Stimulated activated CD8-positive, alpha-beta memory T cell treated with anti-CD3 and anti-CD28 coated beads, Interleukin-4, amount 100 ng/mL, for 24 hours (primary cell): ENCODE results near the gene TMEM182.

Experiments
- DNase-seq: peaks from one replicate; pipeline ENCODE4 v3.0.0-alpha.2; 2020; ENCODE audit warnings: low read depth

Gene TMEM182

DNA sequence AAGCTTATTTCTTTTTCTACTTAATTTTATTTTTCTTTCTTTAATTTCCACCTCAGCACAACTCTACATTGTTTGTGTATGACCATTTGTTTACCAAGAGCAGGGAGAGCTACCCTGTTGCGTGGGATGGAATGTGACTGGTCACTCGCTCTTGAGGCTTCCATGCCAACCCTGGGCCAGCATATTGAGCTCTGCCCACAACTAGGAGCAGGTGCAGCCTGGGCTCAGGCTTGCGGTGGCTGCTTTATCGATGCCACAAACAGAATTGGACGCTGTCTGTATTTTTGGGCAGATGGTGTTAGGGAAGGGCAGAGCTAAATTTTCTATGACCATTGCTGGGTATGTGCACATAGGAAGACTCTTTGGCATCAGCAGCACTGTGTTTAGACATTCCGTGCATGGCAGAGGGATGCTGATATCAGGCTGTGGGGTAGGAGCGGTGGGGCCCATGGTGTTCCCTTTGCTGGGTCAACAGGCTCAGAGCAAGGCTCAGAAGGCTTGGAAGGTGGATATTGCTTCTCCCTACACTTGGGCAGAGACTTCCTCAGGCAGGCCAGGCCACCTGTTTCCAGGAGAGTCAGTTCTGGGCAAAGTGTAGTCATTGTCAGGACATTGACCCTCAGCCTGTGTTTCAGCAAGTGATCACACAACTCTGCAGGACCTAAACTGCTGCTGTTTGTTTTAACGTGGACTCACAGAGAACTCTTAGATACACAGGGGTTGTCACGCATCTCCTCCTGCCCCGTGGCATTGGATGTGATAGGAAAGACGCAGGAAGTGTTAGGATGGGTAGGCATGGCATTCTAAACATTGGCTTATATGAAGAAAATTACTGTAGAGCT lies 40.2 kb downstream of the TMEM182 start:
- no peak for DNase-seq

DNA sequence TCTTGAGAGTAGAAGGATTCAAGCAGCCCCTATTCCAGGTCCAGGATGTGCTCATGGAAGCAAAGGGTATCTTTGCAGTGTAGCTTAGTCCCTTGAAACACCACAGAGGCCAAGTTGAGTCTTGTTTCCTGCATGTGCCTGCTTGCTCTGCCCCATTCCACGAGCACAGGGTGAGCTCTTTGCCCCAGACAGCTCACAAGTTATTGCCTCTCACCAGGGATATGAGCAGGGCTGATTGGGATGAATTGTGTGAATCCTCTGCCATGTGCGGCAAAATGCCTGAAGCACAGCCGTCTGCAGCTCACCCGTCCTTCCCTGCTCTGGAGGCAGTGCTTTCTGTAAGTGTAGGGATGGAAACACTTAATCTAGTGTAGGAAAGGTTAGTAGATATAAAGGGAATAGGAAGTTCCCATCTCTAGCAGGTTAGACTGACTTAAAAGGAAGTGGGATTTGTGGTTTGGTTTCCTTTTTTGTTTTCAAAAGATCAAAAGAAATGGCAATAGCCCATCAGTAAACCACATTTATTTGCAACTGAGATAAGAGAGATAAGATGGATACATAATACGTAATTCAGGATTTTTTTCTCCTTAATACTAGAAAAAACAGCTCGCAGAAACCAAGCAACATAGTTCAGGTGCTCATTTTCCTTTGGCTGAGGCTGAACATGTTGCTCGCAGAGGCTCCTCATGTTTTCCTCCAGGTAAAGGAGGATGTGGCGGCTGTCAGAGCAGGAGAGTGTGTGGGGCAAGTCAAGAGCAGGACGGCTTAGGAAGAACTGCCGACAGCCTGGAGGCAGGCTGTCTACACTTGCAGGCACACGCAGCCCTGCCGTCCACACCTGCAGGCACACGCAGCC lies 41.4 kb downstream of the TMEM182 start:
- no peak for DNase-seq

DNA sequence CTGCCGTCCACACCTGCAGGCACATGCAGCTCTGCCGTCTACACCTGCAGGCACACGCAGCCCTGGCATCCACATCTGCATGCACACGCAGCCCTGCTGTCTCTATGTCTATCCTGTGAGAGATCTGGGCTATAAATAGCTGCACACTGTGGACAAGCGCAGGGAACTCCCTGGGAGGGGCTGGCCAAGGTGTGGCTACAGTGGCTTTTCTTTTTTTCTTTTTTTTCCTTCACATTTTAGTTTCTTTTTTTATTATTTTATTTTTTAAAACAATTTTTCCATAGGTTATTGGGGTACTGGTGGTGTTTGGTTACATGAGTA lies 42.0 kb downstream of the TMEM182 start:
- DNase-seq: no peak

DNA sequence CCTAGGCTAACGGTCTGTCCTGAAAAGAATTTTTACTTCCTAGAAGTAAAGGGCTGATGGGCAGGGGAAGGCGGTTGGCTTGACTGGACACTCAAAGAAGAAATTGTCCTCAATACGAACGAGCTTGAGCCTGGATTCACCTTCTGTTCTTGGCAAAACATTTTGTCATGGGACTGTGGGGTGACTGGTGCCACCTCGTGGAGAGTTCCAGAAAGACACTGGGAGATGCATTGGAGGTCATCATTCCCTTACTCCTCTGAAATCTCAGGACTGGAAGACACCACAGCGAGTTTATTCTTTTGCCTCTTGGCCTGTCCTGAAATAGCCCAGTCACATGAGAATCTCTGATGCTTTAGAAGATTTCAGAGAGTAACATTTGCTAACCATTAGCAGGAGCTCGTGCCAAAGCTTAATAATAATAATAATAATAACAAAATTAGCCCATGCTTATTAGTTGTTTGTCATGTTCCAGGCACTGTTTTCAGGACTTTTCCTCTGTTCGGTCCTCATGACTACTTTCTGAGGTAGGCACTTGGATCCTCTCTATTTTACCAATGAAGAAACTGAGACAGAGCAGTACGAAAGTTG lies 44.5 kb downstream of the TMEM182 start:
- DNase-seq: peak; percentile 4

DNA sequence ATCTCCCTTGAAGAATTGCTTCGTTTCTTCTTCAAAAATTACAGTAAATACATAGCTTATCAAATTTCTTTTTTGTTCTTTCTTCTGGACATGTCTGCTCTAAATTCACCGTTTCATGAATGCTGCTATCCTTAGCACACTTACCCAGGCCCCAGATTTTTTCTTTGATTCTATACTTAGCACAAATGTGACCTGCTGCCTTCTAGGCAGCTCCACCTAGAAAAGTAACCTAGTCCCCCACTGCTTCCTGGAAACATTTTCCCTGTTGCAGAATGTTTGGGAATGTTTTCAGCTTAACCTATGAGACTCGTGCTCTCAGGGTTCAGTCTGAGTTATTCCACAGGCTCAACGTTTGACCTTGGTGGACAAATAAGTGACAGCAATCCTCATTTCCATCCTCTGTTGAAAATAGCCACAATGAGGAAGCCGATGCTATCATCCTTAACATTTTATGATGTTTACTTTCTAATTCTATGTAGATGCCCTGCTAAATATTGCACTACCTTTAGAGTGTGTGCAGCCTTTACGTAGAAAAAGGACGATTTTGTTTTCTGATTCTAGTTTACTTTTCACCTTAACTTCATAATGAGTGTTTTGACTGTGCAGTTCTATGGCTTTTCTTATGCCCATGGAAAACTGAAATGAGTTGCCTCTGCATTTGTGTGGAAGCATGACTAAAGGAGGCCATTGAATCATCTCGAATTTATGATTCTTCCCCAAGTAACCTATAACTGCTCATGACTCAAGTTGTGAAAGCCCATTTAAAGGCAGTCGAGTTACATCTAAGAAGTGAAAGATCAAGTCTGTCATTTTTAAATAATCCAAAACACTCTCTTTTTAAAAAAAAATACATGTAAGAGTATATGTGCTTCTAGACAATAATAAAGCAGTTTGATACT lies 47.7 kb downstream of the TMEM182 start:
- no peak for DNase-seq

DNA sequence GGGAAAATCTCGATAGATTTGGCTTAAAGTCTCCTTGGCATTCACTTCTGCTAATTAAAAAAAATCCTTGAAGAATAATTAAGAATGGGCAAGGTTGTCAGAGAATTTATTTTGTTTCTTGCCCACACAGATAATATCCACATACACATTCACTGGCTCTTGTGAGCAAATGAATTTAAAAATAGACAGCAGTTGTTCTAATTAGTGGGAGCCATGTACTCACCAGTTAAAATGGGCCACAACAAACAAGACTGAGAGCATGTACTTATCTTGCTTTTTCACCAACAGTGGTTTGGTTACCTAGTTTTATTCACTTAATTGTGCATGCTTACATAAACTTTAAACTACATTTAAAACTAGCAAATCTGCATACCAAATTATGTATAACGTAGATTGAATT lies 53.5 kb downstream of the TMEM182 start:
- no peak for DNase-seq

DNA sequence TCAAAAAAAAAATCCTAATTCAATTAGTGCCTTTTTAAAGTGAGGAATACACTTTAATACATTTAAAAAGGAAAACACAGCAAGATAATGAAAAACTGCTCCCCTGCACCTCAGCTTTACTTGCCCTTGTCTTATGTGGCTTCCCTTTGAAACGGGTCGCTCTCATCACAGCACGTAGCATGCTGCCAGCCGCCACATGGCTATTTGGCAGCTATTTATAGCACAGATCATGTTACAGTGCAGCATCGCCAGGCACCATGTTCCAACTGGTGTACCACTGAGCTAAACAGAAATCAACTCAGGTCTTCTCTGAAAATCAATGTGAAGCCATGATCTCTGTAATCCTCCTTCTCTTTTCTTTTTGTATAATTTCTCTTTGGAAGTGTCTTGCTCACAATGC lies 65.1 kb downstream of the TMEM182 start:
- DNase-seq: no peak

DNA sequence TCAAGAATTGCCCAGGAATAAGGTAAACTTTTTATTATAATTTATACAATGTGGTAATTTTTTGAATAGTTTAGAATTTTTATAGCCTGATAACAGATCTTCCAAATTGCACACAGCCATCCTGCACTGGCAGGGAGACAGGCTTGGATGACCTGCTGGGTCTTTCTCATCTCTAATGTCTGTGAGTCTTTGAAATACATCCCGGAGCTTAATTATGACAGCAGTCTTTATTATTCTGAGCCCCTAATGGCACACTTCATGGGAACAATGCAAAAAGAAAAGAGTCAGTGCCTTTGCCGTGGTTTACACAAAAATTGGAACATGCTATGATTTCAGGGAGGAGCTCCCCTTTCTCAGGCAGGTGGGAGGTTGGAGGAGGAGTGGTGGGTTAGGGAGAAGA lies 71.0 kb downstream of the TMEM182 start:
- no peak for DNase-seq

DNA sequence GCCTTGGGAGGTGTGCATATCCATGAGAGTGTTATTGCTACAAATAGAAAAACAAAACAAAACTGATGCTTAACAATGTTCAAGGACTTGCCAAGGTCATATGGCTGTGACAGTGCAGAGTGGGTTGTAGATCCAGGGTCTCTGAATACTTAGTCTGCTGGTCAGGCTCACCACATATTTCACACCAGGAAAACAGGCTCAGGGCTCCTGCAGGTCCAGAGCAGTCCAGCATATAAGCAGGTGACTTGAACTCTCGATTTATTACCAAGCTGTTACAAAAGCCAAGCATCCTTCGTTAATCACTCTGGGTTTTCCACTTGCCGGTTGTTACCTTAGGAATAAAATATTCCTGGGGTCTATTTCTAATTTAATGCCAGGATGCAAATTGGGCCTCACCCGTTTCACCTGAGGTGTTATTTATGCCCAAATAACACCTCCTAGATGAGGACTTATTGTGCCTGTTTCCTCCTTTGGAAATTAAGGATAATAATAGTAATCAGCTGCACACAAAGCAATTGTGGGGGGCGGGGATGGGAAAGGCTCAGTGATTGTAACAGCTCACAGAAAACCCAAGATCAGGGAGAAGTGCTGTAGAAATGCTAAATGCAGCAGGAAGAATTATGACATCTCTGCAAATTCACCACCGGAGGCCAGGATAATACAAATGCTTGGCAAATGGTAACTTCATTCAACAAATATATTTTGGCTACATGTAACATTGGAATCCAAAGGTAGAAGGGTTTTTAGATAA lies 72.9 kb downstream of the TMEM182 start:
- no peak for DNase-seq

DNA sequence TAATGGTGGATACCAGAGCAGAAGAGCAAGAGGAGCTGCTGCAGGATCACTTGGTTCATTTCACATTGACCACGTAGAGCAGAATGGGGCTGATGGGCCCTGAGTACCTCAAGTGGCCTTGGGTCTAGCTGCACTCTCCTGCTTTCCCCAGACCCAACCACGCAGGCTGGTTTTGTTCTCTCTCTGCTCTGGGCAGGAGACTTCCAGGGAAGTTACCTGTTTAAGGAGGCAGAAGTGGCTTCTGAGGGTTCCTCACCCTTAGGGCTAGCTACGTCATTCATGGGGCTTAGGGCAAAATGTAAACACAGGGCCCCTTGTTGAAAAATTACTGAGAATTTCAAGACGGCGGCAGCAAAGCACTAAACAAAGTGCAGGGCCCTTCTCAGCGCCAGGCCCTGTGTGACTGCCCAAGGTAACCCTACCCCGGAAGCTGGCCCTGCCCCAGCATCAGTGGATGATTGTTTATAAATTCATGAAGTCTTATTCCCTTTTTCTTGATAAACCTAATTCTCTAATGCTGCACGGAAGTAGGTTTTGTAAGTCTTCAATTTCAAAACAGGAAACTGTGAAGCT lies 75.9 kb downstream of the TMEM182 start:
- no peak for DNase-seq

DNA sequence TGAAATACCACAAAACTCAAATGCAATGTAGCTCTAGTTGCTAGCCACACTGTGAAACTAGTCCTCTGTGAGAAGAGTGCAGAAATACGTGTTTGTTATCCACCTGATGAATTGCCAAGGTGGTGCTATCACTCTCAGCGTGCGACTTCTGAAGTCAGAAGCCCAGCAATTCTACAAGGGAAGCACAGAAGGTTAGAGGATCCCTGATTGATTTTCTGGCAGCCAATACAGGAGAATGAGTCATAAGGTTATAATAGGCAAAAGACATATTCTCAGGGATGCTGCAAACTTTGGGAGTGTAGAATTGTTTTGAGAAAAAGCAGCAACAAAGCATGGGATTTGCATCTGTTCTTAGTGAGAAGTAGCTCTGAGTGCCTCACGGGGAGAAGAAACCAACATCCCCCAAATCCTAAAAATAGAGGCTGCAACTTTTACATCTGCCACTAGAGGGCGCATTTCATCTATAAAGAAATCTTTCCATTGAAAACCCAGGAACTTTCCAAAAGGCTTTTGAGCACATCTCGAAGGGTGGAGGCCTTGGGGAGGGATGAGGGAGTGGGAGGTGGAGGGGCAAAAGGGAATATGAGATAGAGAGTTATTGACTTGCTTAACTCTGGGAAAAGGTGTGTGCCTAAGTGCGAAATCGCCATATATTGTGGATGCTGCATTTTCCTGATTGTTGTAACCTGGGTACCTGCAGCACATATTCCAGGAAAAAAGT lies 78.0 kb downstream of the TMEM182 start:
- no peak for DNase-seq

DNA sequence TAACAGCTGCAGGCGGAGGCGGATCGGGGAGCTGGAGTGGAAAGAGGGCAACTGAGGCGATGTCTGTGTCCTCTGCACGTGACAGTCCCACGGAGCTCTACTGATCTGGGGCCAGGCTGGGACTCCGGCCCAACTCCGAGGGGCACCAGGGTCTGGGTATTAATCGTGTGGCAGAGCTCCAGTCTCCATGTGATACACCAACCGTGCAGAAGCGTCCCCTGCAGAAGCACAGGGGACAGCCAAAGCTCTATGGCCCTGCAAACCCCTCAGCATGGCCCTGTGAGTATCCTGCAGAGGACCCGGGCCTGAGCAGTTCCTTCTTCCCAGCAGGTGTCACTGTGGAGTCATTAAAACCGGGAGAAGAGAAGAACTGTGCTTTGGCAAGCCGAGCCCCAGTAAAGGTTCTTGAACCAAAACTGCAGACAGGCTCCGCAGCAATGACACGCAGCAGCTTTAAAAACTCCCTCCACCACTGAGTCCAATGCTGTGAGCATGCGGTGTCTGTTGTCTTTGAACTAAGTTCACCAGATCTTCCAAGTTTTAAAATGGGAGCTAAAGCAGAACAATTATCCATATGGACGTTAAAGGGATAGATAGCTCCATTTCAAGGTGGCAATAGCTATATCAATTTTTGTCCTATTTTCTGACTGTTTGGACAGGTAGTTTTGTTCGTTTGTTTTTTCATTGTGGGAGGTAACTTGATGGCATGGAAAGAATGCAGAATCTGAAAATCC lies 79.4 kb downstream of the TMEM182 start:
- DNase-seq: no peak

DNA sequence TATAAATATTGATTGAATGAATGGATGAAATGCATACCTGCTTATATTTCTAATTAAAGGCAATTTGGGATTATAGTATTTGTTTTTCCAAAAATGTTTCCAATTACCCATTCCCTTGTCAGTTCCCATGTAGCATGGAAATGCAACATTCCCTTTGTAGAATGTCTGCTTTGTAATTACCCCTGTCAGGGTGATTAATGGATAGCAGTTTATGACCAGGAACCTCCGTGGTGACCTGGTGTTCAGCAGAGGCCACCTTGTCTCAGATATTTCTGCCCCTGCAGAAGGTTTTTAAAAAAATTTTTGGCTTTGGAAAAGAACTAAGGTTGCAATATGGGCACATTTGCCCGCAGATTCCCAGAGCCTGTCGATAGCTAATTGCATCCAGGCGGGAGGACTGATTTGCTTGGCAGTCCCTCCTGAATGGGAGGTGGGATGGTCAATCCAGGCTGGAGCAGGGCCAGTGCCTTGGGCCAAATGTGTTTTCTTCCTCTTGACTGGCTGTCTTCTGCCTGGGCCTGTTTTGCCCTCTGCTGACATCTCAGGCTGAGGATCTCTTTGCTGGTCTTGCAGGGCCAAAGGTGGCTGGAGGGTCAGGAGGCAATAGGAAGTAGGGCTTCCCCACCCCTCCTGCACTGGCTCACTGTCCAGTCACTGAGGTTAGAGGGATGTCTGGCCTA lies 82.1 kb downstream of the TMEM182 start:
- no peak for DNase-seq

DNA sequence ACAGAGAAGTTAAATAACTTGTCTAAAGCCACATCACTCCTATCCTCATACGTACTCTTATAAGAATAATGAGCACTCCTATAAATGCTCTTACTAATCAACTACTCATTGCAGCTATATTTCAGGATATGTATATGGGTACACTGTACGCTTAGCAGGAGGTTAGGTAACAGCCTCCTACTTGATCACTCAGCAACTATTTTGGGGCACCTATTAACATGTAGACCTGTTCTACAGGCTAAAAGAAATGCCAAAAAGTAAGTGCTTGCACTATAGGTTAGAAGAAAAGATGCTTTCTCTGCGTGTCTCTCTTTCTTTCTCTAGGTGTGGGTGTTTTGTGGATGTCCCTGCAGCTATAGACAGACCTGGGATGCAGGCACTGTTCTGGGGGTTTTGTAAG lies 83.1 kb downstream of the TMEM182 start:
- DNase-seq: no peak

DNA sequence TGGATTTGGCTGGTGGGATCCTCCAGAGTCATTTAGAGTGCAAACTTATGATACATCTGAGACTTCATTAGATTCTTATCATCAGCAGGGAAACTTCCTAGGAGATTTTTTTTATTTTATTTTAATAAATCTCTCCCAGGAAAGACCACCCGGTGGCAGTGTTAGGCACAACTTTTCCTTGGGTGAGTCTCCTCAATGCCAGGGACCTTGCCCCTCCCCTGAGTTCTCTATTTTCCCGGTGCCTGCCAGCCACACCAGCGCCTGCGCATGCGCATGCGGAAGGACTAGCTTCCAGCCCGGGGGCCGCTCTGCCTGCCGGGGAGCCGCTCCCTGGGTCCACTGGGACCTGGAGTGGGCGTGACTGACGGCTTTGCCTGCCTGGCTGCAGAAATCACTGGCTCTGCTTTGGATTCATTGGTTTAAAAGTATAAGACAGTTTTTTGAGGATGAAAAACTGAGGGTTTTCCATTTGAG lies 86.6 kb downstream of the TMEM182 start:
- no peak for DNase-seq

DNA sequence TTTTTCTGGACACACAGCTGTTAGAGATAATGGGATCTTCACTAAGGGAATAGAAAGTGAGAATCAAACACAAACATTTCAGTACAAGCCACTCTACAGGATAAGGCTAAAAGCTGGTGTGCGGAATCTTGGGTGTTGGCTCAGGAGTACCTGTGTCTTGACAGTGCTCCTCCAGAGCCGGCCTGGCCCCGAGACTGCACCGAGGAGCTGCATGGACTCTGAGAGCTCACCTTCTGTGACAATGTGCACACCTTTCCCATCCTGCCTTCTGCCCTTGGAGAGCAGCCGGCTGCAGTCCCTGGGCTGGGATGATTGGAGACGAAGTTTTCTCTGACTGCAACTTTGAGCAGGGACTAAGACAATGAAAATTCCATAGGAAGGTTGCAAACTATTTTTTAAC lies 89.1 kb downstream of the TMEM182 start:
- DNase-seq: no peak

DNA sequence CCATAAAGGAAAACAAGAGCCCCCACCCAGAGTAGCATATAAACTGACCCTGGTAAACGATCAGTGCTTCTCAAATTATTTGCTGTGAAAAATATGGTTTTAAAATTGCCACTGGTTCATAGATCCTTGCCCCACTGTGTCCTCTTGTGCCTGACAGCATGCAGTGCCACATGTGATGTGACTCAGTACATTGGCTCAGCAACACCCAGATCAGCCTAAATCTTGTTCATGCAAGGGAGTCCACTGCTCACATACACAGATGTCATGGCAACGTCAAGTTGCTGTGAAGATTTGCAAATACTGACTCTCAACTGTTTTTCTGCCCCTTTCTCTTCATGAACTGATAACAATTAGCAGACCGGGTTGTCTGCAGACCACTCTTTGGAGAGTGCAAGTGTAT lies 91.0 kb downstream of the TMEM182 start:
- no peak for DNase-seq
